ENCODE measurements around the gene KHDRBS1.

Gene KHDRBS1

GRCh38 chr1:32013386-32014198 is at the start of gene KHDRBS1:
TSS of gene KHDRBS1 (plus strand) at chr1:32013868. CDS start at chr1:32013996, 128 bp downstream.
- peak within 1 kb of the TSS; percentile 98 for H3K4me3 ChIP-seq (ENCODE audit: low read length)
- TF ChIP-seq CTCF (conservative IDR thresholded peaks at IDR 0.05; ENCODE audit: low read length) = no peak
- peak; percentile 98 for DNase-seq (ENCODE audit: low read depth)

GRCh38 chr1:31970873-31971272 is 42.8 kb upstream of the KHDRBS1 start:
- no peak for DNase-seq (ENCODE audit: low read depth)
- no peak for TF ChIP-seq CTCF (conservative IDR thresholded peaks at IDR 0.05; ENCODE audit: low read length)
- no peak overlapping the region for H3K4me3 ChIP-seq (ENCODE audit: low read length)

GRCh38 chr1:31976401-31976800 is 37.3 kb upstream of the KHDRBS1 start:
- peak; percentile 77 for DNase-seq (ENCODE audit: low read depth)
- no peak for TF ChIP-seq CTCF (conservative IDR thresholded peaks at IDR 0.05; ENCODE audit: low read length)
- no peak overlapping the region for H3K4me3 ChIP-seq (ENCODE audit: low read length)

GRCh38 chr1:31977385-31978131 is 36.1 kb upstream of the KHDRBS1 start:
- no peak overlapping the region for H3K4me3 ChIP-seq (ENCODE audit: low read length)
- peak; percentile 94 for DNase-seq (ENCODE audit: low read depth)
- peak; percentile 69 for TF ChIP-seq CTCF (conservative IDR thresholded peaks at IDR 0.05; ENCODE audit: low read length)

- no peak for DNase-seq (ENCODE audit: low read depth)
- no peak for TF ChIP-seq CTCF (conservative IDR thresholded peaks at IDR 0.05; ENCODE audit: low read length)
- no peak overlapping the region for H3K4me3 ChIP-seq (ENCODE audit: low read length)
These were observed 34.7 kb upstream of the KHDRBS1 start for GRCh38 chr1:31978843-31979400.

GRCh38 chr1:31980835-31981455 is 32.7 kb upstream of the KHDRBS1 start:
- no peak overlapping the region for H3K4me3 ChIP-seq (ENCODE audit: low read length)
- DNase-seq (ENCODE audit: low read depth) = no peak
- no peak for TF ChIP-seq CTCF (conservative IDR thresholded peaks at IDR 0.05; ENCODE audit: low read length)

Data from AG10803 (cell line).